SK-N-SH treated with all-trans-retinoic acid at 6 μM for 48 hours (cell line): ENCODE data around the gene ABHD8.

Experiments used
- ATAC-seq: fragments of 200-7000 bp; cut with Tn5 transposase; 3 replicates; pipeline ENCODE4 v1.9.1; 2020; ENCODE audit warnings: mild to moderate bottlenecking, moderate library complexity
- ARNTL ChIP-seq: fragments of 450-650 bp; formaldehyde crosslinking; IDR thresholded peaks from 2 replicates; pipeline ENCODE4 v1.5.0; 2020; ENCODE audit warnings: low read depth, mild to moderate bottlenecking, moderate library complexity, borderline replicate concordance
- BACH2 ChIP-seq: fragments of 250-450 bp; sonication (Bioruptor Pico); IDR thresholded peaks from 2 replicates; pipeline ENCODE4 v1.9.0; 2021; ENCODE audit warnings: mild to moderate bottlenecking, borderline replicate concordance
- CREB5 ChIP-seq: fragments of 250-450 bp; sonication (Bioruptor Pico); IDR thresholded peaks from 2 replicates; pipeline ENCODE4 v1.5.1; 2020; ENCODE audit warnings: low read depth, mild to moderate bottlenecking, moderate library complexity
- CSDC2 ChIP-seq: fragments of 250-450 bp; sonication (Bioruptor Pico); IDR thresholded peaks from 2 replicates; pipeline ENCODE4 v1.5.0; 2020; ENCODE audit warnings: mild to moderate bottlenecking, moderate library complexity
- CSRNP3 ChIP-seq: fragments of 250-450 bp; sonication (Bioruptor Pico); IDR thresholded peaks from 2 replicates; pipeline ENCODE4 v1.5.1; 2021; ENCODE audit warnings: mild to moderate bottlenecking, moderate library complexity
- ESRRG ChIP-seq: fragments of 250-450 bp; sonication (Bioruptor Pico); IDR thresholded peaks from 2 replicates; pipeline ENCODE4 v1.6.1; 2021; ENCODE audit warnings: mild to moderate bottlenecking
- ISL1 ChIP-seq: fragments of 250-450 bp; sonication (Bioruptor Pico); IDR thresholded peaks from 2 replicates; pipeline ENCODE4 v2.1.2; 2022; ENCODE audit warnings: mild to moderate bottlenecking, moderate library complexity
- OSR1 ChIP-seq: fragments of 250-450 bp; sonication (Bioruptor Pico); IDR thresholded peaks from 2 replicates; pipeline ENCODE4 v1.8.0; 2022; ENCODE audit warnings: moderate library complexity, mild to moderate bottlenecking, inconsistent platforms
- POU6F1 ChIP-seq: fragments of 250-450 bp; sonication (Bioruptor Pico); IDR thresholded peaks from 2 replicates; pipeline ENCODE4 v1.8.0; 2021; ENCODE audit warnings: low read depth, mild to moderate bottlenecking, moderate library complexity, borderline replicate concordance
- PPARA ChIP-seq: fragments of 250-450 bp; sonication (Bioruptor Pico); IDR thresholded peaks from 2 replicates; pipeline ENCODE4 v1.5.0; 2020; ENCODE audit warnings: mild to moderate bottlenecking, borderline replicate concordance
- RARB ChIP-seq: fragments of 250-450 bp; sonication (Bioruptor Pico); IDR thresholded peaks from 2 replicates; pipeline ENCODE4 v1.8.0; 2021; ENCODE audit warnings: mild to moderate bottlenecking, moderate library complexity
- SNAI2 ChIP-seq: fragments of 250-450 bp; sonication (Bioruptor Pico); IDR thresholded peaks from 2 replicates; pipeline ENCODE4 v1.5.0; 2020; ENCODE audit warnings: mild to moderate bottlenecking, moderate library complexity
- TOX ChIP-seq: fragments of 250-450 bp; sonication (Bioruptor Pico); IDR thresholded peaks from 2 replicates; pipeline ENCODE4 v1.8.0; 2021; ENCODE audit warnings: mild to moderate bottlenecking, moderate library complexity, borderline replicate concordance
- TSHZ2 ChIP-seq: fragments of 250-450 bp; sonication (Bioruptor Pico); IDR thresholded peaks from 2 replicates; pipeline ENCODE4 v1.5.0; 2020; ENCODE audit warnings: mild to moderate bottlenecking, moderate library complexity
- ZFP3 ChIP-seq: fragments of 250-450 bp; sonication (Bioruptor Pico); IDR thresholded peaks from 2 replicates; pipeline ENCODE4 v1.5.0; 2020; ENCODE audit warnings: mild to moderate bottlenecking, moderate library complexity
- ZFP30 ChIP-seq: fragments of 450-650 bp; formaldehyde crosslinking; IDR thresholded peaks from 2 replicates; pipeline ENCODE4 v1.5.0; 2022; ENCODE audit warnings: mild to moderate bottlenecking, moderate library complexity
- ZNF565 ChIP-seq: fragments of 450-650 bp; formaldehyde crosslinking; conservative IDR thresholded peaks from 2 replicates; pipeline ENCODE4 v1.5.0; 2020; ENCODE audit warnings: low read depth, mild to moderate bottlenecking, moderate library complexity
- ZNF70 ChIP-seq: fragments of 450-650 bp; formaldehyde crosslinking; IDR thresholded peaks from 2 replicates; pipeline ENCODE4 v1.5.0; 2020; ENCODE audit warnings: mild to moderate bottlenecking, moderate library complexity
- ZNF8 ChIP-seq: fragments of 450-650 bp; formaldehyde crosslinking; IDR thresholded peaks from 2 replicates; pipeline ENCODE4 v1.5.0; 2020; ENCODE audit warnings: mild to moderate bottlenecking, moderate library complexity

The ABHD8 gene

GRCh38 chr19:17338433-17339078, 35.3 kb upstream of the ABHD8 start:
- no peak for TF ChIP-seq ZFP30 (CRISPR knock-in tag)
- TF ChIP-seq CSDC2 (CRISPR knock-in tag) = no peak
- TF ChIP-seq ISL1 (CRISPR knock-in tag) = no peak
- TF ChIP-seq, all 23 proteins: peak for 0
- ATAC-seq = no peak

- no peak for TF ChIP-seq ZFP3 (CRISPR knock-in tag)
- no peak for TF ChIP-seq RARB
- TF ChIP-seq PPARA (CRISPR knock-in tag) = no peak
- TF ChIP-seq ARNTL (CRISPR knock-in tag) = no peak
- TF ChIP-seq ZNF565 (CRISPR knock-in tag) = no peak
- peak; percentile 2 for ATAC-seq
Measured at GRCh38 chr19:17337675-17338432, 34.6 kb upstream of the ABHD8 start.

GRCh38 chr19:17336872-17337674, 33.8 kb upstream of the ABHD8 start, which contains the start of gene GTPBP3:
GTPBP3 (plus strand) TSS chr19:17337553; CDS start chr19:17337612, 59 bp downstream.
- TF ChIP-seq TOX (CRISPR knock-in tag) = no peak
- no peak for TF ChIP-seq ARNTL (CRISPR knock-in tag)
- peak; percentile 91; the same call in 1 of the 2 replicates for TF ChIP-seq ZFP3 (CRISPR knock-in tag)
- 0 out of 2 replicates have a peak, but pooled peaks have one; percentile 66 for TF ChIP-seq BACH2
- peak; percentile 91 for ATAC-seq

- no peak for ATAC-seq
- no peak for TF ChIP-seq ZNF70
- TF ChIP-seq CSRNP3 = no peak
- no peak for TF ChIP-seq POU6F1 (CRISPR knock-in tag)
- TF ChIP-seq ESRRG (CRISPR knock-in tag) = no peak
- no peak for TF ChIP-seq OSR1 (CRISPR knock-in tag)
- TF ChIP-seq ZNF8 (CRISPR knock-in tag) = no peak
- TF ChIP-seq ARNTL (CRISPR knock-in tag) = no peak
- no peak for TF ChIP-seq ZFP3 (CRISPR knock-in tag)
- no peak for TF ChIP-seq CREB5 (CRISPR knock-in tag)
- TF ChIP-seq ZNF565 (CRISPR knock-in tag) = no peak
- no peak for TF ChIP-seq ISL1 (CRISPR knock-in tag)
- no peak for TF ChIP-seq SNAI2
- no peak for TF ChIP-seq TSHZ2
- TF ChIP-seq BACH2 = no peak
Measured at GRCh38 chr19:17335575-17335974, 32.4 kb upstream of the ABHD8 start.
